OCI-LY1 (cell line): Measurements from ENCODE around the gene AGAP1.

ENCODE experiments used
- CTCF ChIP-seq: fragments of 200-600 bp; sonication (generic), shearing (Covaris generic); IDR thresholded peaks from 2 replicates; pipeline ENCODE4 v1.5.1; 2017; ENCODE audit warnings: mild to moderate bottlenecking, antibody characterized with exemption, low read length, moderate library complexity, mixed read lengths
- EZH2 ChIP-seq: fragments of 200-600 bp; sonication (generic), shearing (Covaris generic); IDR thresholded peaks from 2 replicates; pipeline ENCODE4 v1.8.0; 2017; ENCODE audit warnings: borderline replicate concordance, mixed run types, mild to moderate bottlenecking, antibody characterized with exemption, low read length, moderate library complexity, mixed read lengths

- TF ChIP-seq CTCF (no peak), EZH2 (no peak)
Observed at GRCh38 chr2:235692671-235693171, 198.9 kb downstream of the AGAP1 start.
